HG03066 (cell line): ENCODE results near the gene CKS2.

Experiments
- ATAC-seq: cut with Tn5 transposase; IDR thresholded peaks from one replicate; pipeline ENCODE4 v1.9.1; 2021; ENCODE audit warnings: low read depth; ENCODE audit not compliant: unreplicated experiment

The CKS2 gene

DNA sequence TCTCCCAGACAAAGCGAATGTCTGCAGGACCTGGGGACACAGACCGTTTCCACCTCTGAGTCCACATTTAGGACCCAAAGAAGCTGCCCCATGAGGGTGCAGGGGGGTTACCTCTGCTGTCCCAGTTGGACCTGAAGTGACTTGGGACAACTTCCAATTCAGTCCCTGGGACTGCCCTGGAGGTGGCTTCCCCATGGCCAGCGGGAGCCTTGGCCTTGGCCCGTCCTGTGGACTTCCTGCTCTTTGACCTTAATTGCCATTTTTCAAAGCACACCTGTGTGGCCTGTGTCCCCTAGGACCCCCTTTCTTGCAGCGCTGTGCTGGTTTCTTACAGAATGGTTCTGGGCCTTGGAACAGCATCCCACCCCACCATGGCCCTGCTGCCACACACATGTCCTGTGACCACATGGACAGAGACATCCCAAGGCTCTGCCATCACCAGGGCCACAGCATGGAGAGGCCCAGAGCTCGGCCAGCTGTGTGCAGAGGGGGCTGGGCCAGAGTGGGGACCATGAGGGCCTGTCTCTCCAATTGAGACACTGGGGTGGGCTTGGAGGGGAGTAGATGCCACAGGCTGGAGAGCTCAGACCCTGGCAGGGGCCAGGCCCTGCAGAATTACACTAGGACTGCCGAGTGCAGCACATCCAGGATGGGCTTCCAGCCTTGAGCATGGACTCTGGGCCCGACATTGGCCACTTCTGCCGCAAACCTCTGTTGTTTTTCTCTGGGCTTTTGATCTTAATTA is 53.1 kb downstream of the CKS2 start:
- ATAC-seq, result no peak

DNA sequence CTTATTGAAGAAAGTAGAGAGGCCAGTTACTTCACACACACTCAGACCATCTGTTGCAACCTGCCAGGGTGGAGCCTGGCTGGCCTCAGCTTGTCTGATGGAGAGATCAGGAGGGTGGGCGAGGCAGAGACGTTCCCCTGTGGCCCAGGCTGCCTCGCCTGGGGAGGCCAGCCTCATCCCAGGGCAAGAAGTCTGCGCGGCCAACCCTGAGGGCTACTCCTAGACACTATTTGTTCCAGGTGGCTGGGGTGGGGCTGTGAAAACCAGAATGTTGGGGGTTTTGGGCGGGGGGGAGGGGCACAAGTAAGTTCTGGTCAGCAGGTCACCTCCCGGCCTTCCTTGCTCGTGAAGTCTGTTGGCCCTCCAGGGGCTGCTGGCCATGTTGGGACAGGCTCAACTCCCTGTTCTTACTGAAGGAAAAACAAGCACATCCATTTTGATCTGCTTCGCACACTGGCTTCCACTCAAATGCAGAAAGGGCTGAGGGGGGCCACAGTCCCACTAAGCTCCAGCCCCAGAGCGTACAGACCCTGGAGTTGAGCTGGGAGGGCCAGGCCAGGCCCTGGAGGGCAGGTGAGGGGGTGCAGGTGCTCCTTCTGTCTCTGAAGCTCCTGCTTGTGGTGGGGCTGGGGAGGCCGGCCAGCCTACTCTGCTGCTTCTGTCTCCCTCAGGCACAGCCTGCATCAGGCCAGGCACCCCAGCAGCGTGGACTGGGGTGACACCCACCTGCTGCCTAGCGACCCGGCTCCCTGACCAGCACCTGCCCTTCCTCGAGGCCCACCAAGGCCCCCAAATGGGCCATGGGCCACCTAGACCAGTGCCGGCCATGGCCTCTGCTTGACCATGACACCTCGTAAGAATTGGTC is 53.9 kb downstream of the CKS2 start:
- ATAC-seq, result no peak

DNA sequence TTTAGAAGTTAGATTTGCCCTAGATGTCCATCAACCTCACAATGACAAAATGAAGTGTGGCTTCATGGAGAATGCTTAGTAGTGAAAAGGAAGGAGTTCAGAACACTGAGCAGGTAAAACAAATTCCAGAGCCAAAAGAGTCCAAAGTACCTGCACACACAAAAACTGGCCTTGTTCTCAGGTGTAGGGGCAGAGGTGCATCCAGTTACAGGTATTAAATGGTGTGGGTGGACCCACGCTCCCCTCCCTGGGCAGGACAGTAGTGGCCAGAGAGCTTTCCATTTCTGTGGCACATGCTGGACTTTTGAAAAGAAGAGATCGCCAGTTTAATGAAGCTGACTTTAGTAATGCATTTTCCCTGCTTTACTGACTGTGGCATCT is 54.5 kb downstream of the CKS2 start:
- no peak for ATAC-seq
